ENCODE results near the gene SPATS2.

The SPATS2 gene

GRCh38 chr12:49338830-49339463 is 28.3 kb upstream of the SPATS2 start:
- Histone ChIP-seq H3K27me3 (ENCODE audit: control insufficient read depth, insufficient read depth, low read length) (peaks cover 44% of the 10 kb centered on the region), H3K9ac (ENCODE audit: low read depth, low read length) (no peak overlapping the region), H3K4me1 (ENCODE audit: control insufficient read depth, insufficient read depth, low read length) (peaks cover 21% of the 10 kb centered on the region), H3K4me2 (ENCODE audit: low read length) (no peak overlapping the region), H3K4me3 (ENCODE audit: low read length) (no peak overlapping the region), H3K9me3 (replicated peaks; ENCODE audit: low read length) (no peaks in the 10 kb centered on the region), H3K36me3 (ENCODE audit: insufficient read depth, low read length) (no peaks in the 10 kb centered on the region)

- H3K36me3 ChIP-seq (ENCODE audit: insufficient read depth, low read length), result no peaks in the 10 kb centered on the region
- H3K9me3 ChIP-seq (replicated peaks; ENCODE audit: low read length), result no peaks in the 10 kb centered on the region
- peaks cover 21% of the 10 kb centered on the region for H3K4me1 ChIP-seq (ENCODE audit: control insufficient read depth, insufficient read depth, low read length)
- H3K9ac ChIP-seq (ENCODE audit: low read depth, low read length), result no peak overlapping the region
- no peak overlapping the region for H3K4me2 ChIP-seq (ENCODE audit: low read length)
- no peak overlapping the region for H3K4me3 ChIP-seq (ENCODE audit: low read length)
- H3K27me3 ChIP-seq (ENCODE audit: control insufficient read depth, insufficient read depth, low read length), result peaks cover 47% of the 10 kb centered on the region
Observed at GRCh38 chr12:49339464-49339861, 27.8 kb upstream of the SPATS2 start.

- Histone ChIP-seq H3K9ac (ENCODE audit: low read depth, low read length) (no peak overlapping the region), H3K4me2 (ENCODE audit: low read length) (no peak overlapping the region), H3K9me3 (replicated peaks; ENCODE audit: low read length) (no peaks in the 10 kb centered on the region), H3K4me3 (ENCODE audit: low read length) (no peak overlapping the region), H3K27me3 (ENCODE audit: control insufficient read depth, insufficient read depth, low read length) (peaks cover 49% of the 10 kb centered on the region), H3K4me1 (ENCODE audit: control insufficient read depth, insufficient read depth, low read length) (peaks cover 21% of the 10 kb centered on the region), H3K36me3 (ENCODE audit: insufficient read depth, low read length) (no peaks in the 10 kb centered on the region)
Observed at GRCh38 chr12:49340095-49340870, 27.0 kb upstream of the SPATS2 start.

- H3K36me3 ChIP-seq (ENCODE audit: insufficient read depth, low read length), result no peaks in the 10 kb centered on the region
- H3K9ac ChIP-seq (ENCODE audit: low read depth, low read length), result no peak overlapping the region
- H3K4me2 ChIP-seq (ENCODE audit: low read length), result no peak overlapping the region
- no peak overlapping the region for H3K4me3 ChIP-seq (ENCODE audit: low read length)
- H3K9me3 ChIP-seq (replicated peaks; ENCODE audit: low read length), result no peaks in the 10 kb centered on the region
- peaks cover 29% of the 10 kb centered on the region for H3K4me1 ChIP-seq (ENCODE audit: control insufficient read depth, insufficient read depth, low read length)
- peaks cover 50% of the 10 kb centered on the region for H3K27me3 ChIP-seq (ENCODE audit: control insufficient read depth, insufficient read depth, low read length)
Observed at GRCh38 chr12:49340971-49341776, 26.1 kb upstream of the SPATS2 start.

GRCh38 chr12:49341777-49342065 is 25.5 kb upstream of the SPATS2 start:
- peak overlapping the region; percentile 81 for H3K4me2 ChIP-seq (ENCODE audit: low read length)
- peaks cover 50% of the 10 kb centered on the region for H3K27me3 ChIP-seq (ENCODE audit: control insufficient read depth, insufficient read depth, low read length)
- H3K9ac ChIP-seq (ENCODE audit: low read depth, low read length), result no peak overlapping the region
- no peaks in the 10 kb centered on the region for H3K9me3 ChIP-seq (replicated peaks; ENCODE audit: low read length)
- no peaks in the 10 kb centered on the region for H3K36me3 ChIP-seq (ENCODE audit: insufficient read depth, low read length)
- peaks cover 30% of the 10 kb centered on the region for H3K4me1 ChIP-seq (ENCODE audit: control insufficient read depth, insufficient read depth, low read length)
- H3K4me3 ChIP-seq (ENCODE audit: low read length), result no peak overlapping the region

- Histone ChIP-seq H3K4me3 (ENCODE audit: low read length) (peak overlapping the region; percentile 53), H3K4me2 (ENCODE audit: low read length) (peak overlapping the region; percentile 81), H3K27me3 (ENCODE audit: control insufficient read depth, insufficient read depth, low read length) (peaks cover 53% of the 10 kb centered on the region), H3K4me1 (ENCODE audit: control insufficient read depth, insufficient read depth, low read length) (peaks cover 33% of the 10 kb centered on the region), H3K9ac (ENCODE audit: low read depth, low read length) (peak overlapping the region; percentile 24), H3K36me3 (ENCODE audit: insufficient read depth, low read length) (no peaks in the 10 kb centered on the region), H3K9me3 (replicated peaks; ENCODE audit: low read length) (no peaks in the 10 kb centered on the region)
Observed at GRCh38 chr12:49342066-49342913, 25.0 kb upstream of the SPATS2 start.

- Histone ChIP-seq H3K4me3 (ENCODE audit: low read length) (peak overlapping the region; percentile 53), H3K36me3 (ENCODE audit: insufficient read depth, low read length) (no peaks in the 10 kb centered on the region), H3K9me3 (replicated peaks; ENCODE audit: low read length) (no peaks in the 10 kb centered on the region), H3K9ac (ENCODE audit: low read depth, low read length) (no peak overlapping the region), H3K4me1 (ENCODE audit: control insufficient read depth, insufficient read depth, low read length) (peaks cover 41% of the 10 kb centered on the region), H3K27me3 (ENCODE audit: control insufficient read depth, insufficient read depth, low read length) (peaks cover 54% of the 10 kb centered on the region), H3K4me2 (ENCODE audit: low read length) (peak overlapping the region; percentile 81)
Observed at GRCh38 chr12:49342914-49343731, 24.1 kb upstream of the SPATS2 start.

- no peak overlapping the region for H3K9ac ChIP-seq (ENCODE audit: low read depth, low read length)
- peaks cover 48% of the 10 kb centered on the region for H3K27me3 ChIP-seq (ENCODE audit: control insufficient read depth, insufficient read depth, low read length)
- H3K4me2 ChIP-seq (ENCODE audit: low read length), result no peak overlapping the region
- H3K9me3 ChIP-seq (replicated peaks; ENCODE audit: low read length), result no peaks in the 10 kb centered on the region
- H3K4me1 ChIP-seq (ENCODE audit: control insufficient read depth, insufficient read depth, low read length), result peaks cover 49% of the 10 kb centered on the region
- no peak overlapping the region for H3K4me3 ChIP-seq (ENCODE audit: low read length)
- no peaks in the 10 kb centered on the region for H3K36me3 ChIP-seq (ENCODE audit: insufficient read depth, low read length)
Observed at GRCh38 chr12:49344486-49345050, 22.7 kb upstream of the SPATS2 start.

- H3K4me3 ChIP-seq (ENCODE audit: low read length), result peak overlapping the region; percentile 67
- H3K4me2 ChIP-seq (ENCODE audit: low read length), result peak overlapping the region; percentile 94
- H3K27me3 ChIP-seq (ENCODE audit: control insufficient read depth, insufficient read depth, low read length), result peaks cover 45% of the 10 kb centered on the region
- H3K9me3 ChIP-seq (replicated peaks; ENCODE audit: low read length), result no peaks in the 10 kb centered on the region
- H3K4me1 ChIP-seq (ENCODE audit: control insufficient read depth, insufficient read depth, low read length), result peaks cover 49% of the 10 kb centered on the region
- peak overlapping the region; percentile 46 for H3K9ac ChIP-seq (ENCODE audit: low read depth, low read length)
- no peaks in the 10 kb centered on the region for H3K36me3 ChIP-seq (ENCODE audit: insufficient read depth, low read length)
Observed at GRCh38 chr12:49345051-49345824, 22.0 kb upstream of the SPATS2 start.
